Uterus (tissue), 2 donors: ENCODE data around the gene PLIN5.

Experiments used
- POLR2A ChIP-seq, 2 donors: fragments of 450-650 bp; IDR thresholded peaks; one replicate each; pipeline ENCODE4 v1.6.1; 2016; ENCODE audit warnings: antibody characterized with exemption in 2 of 2, mild to moderate bottlenecking in 1 of 2, moderate library complexity in 1 of 2
- TF ChIP-seq, protein P1 (sequence below), 4 experiments: fragments of 200-600 bp in 2 of 4; fragments of 450-650 bp in 2 of 4; sonication (generic) in 2 of 4; IDR thresholded peaks; one replicate each; pipeline ENCODE4 v1.5.1; 2016 to 2019; ENCODE audit warnings: antibody characterized with exemption in 4 of 4, mild to moderate bottlenecking in 2 of 4, moderate library complexity in 1 of 4

GRCh38 chr19:4579389-4579788 lies 44.4 kb upstream of the PLIN5 start:
- TF ChIP-seq, protein P1, sequence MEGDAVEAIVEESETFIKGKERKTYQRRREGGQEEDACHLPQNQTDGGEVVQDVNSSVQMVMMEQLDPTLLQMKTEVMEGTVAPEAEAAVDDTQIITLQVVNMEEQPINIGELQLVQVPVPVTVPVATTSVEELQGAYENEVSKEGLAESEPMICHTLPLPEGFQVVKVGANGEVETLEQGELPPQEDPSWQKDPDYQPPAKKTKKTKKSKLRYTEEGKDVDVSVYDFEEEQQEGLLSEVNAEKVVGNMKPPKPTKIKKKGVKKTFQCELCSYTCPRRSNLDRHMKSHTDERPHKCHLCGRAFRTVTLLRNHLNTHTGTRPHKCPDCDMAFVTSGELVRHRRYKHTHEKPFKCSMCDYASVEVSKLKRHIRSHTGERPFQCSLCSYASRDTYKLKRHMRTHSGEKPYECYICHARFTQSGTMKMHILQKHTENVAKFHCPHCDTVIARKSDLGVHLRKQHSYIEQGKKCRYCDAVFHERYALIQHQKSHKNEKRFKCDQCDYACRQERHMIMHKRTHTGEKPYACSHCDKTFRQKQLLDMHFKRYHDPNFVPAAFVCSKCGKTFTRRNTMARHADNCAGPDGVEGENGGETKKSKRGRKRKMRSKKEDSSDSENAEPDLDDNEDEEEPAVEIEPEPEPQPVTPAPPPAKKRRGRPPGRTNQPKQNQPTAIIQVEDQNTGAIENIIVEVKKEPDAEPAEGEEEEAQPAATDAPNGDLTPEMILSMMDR (IDR thresholded peaks at IDR 0.05): no peak
- no peak for TF ChIP-seq POLR2A (IDR thresholded peaks at IDR 0.05)
